Panc1 (cell line): ENCODE results near the gene ELK3. TPM values are rescaled to one million over a fixed set of nuclear protein-coding genes. Genes with fewer than 3 reads are reported as not detected.

Experiments used
- ATAC-seq: fragments of 200-7000 bp; cut with Tn5 transposase; 2 replicates; pipeline ENCODE4 v1.9.1; 2020; ENCODE audit warnings: mild to moderate bottlenecking, moderate library complexity
- BruUV-seq: library from RNA; stranded (reverse); fragments of 400-500 nt; replicated peaks from 2 replicates; lab custom pipeline; 2021; lab: Mats Ljungman, UMichigan
- CTCF ChIA-PET: fragments of 300-600 bp; sonication (Branson Sonifier 250); formaldehyde crosslinking; loops from one replicate; lab custom pipeline; 2022; ENCODE audit warnings: antibody characterized with exemption; lab: Charles Lee
- POLR2A ChIA-PET: fragments of 300-600 bp; sonication (Branson Sonifier 250); formaldehyde crosslinking; loops from one replicate; lab custom pipeline; 2022; ENCODE audit warnings: antibody characterized with exemption; lab: Charles Lee
- DNase-seq: peaks from one replicate; pipeline ENCODE4 v3.0.0-alpha.2; 2010; ENCODE audit warnings: low read depth, low spot score
- H3K27ac ChIP-seq: 2 replicates; pipeline ENCODE4 v1.5.1; 2011; ENCODE audit warnings: mild to moderate bottlenecking, low read length, inconsistent platforms
- H3K27me3 ChIP-seq: fragments of 200-500 bp; sonication (Bioruptor generic); 2 replicates; pipeline ENCODE4 v1.6.0; 2014; ENCODE audit warnings: low read length, inconsistent platforms; ENCODE audit not compliant: control insufficient read depth, insufficient read depth
- H3K36me3 ChIP-seq: fragments of 200-500 bp; sonication (Bioruptor generic); 2 replicates; pipeline ENCODE4 v1.5.1; 2014; ENCODE audit warnings: inconsistent platforms, mild to moderate bottlenecking, low read length, moderate library complexity; ENCODE audit not compliant: control insufficient read depth, insufficient read depth
- H3K4me1 ChIP-seq: 2 replicates; pipeline ENCODE4 v1.5.1; 2011; ENCODE audit warnings: inconsistent platforms, mild to moderate bottlenecking, low read length, moderate library complexity; ENCODE audit not compliant: control insufficient read depth, insufficient read depth
- H3K4me3 ChIP-seq, 2 experiments: 2 replicates each; pipeline ENCODE4 v1.5.1; 2011 to 2012; ENCODE audit warnings: low read depth in 2 of 2, low read length in 2 of 2, mild to moderate bottlenecking in 2 of 2, inconsistent platforms in 1 of 2, moderate library complexity in 1 of 2
- H3K9me3 ChIP-seq: fragments of 200-500 bp; sonication (Bioruptor generic); 2 replicates; pipeline ENCODE4 v1.5.1; 2014; ENCODE audit warnings: low read depth, mild to moderate bottlenecking, inconsistent platforms, low read length, moderate library complexity; ENCODE audit not compliant: control insufficient read depth, insufficient read depth
- CTCF ChIP-seq: fragments of 450-650 bp; IDR thresholded peaks from 2 replicates; pipeline ENCODE4 v1.5.1; 2017; ENCODE audit warnings: mild to moderate bottlenecking
- POLR2AphosphoS5 ChIP-seq: IDR thresholded peaks from 2 replicates; pipeline ENCODE4 v1.6.1; 2012; ENCODE audit warnings: mild to moderate bottlenecking, low read depth, low read length, moderate library complexity
- SIN3A ChIP-seq: IDR thresholded peaks from 2 replicates; pipeline ENCODE4 v1.6.1; 2012; ENCODE audit warnings: low read depth, mild to moderate bottlenecking, low read length, moderate library complexity, borderline replicate concordance; ENCODE audit not compliant: insufficient read depth
- TCF7L2 ChIP-seq: IDR thresholded peaks from 2 replicates; pipeline ENCODE4 v1.6.1; 2011; ENCODE audit warnings: mild to moderate bottlenecking, low read depth, low read length, inconsistent platforms
- in situ Hi-C: cut with HindIII; loops from 2 replicates; pipeline ENCODE4 v1.10.0; 2016; ENCODE audit warnings: low sequenced_read_pairs, low pct_unique_long_range_greater_than_20kb
- intact Hi-C: fragments of 100-400 bp; cut with micrococcal nuclease; formaldehyde crosslinking; loops from one replicate; pipeline ENCODE4 v1.10.0; 2022; ENCODE audit not compliant: unreplicated experiment
- total RNA-seq: library from RNA; stranded (reverse); gene quantifications from one replicate; pipeline ENCODE4 v1.2.1, GENCODE V29; 2021; ENCODE audit not compliant: unreplicated experiment
- TF ChIP-seq, protein P1 (sequence below), 2 experiments: IDR thresholded peaks; 2 replicates each; pipeline ENCODE4 v1.6.1; 2011 to 2012; ENCODE audit warnings: low read depth in 2 of 2, control low read depth in 1 of 2, low read length in 1 of 2, mild to moderate bottlenecking in 1 of 2, moderate library complexity in 1 of 2; ENCODE audit not compliant: insufficient read depth in 1 of 2

The ELK3 gene
- total RNA-seq, 1 experiment from 2014 or later, result 25.1 TPM

DNA sequence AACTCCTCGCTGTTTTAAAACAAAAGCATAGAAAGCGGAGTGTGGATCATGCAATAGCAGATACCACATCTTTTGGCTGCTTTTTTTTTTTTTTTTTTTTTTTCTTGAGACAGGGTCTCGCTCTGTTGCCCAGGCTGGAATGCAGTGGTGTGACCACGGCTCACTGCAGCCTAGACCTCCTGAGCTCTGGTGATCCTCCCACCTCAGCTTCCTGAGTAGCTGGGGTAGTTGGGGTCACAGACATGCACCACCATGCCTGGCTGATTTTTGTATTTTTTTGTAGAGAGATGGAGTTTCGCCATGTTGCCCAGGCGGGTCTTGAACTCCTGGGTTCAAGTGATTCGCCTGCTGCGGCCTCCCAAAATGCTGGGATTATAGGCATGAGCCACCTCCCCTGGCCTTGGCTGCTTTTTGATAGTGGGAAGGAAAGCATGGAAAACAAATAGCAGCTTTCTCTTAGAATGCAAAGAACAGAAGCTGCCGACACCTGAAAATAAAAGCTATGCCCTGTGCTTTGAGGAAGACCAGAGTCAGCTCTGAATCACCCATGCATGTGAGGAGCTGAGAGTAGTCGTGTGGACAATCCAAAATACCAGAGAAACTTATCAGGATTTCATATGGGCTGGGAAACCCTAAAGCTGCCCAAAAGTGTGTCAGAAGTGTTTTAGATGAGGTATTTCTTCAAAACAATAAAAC is 3.6 kb upstream of the ELK3 start:
- H3K4me3 ChIP-seq, result no peak overlapping the region
- in situ Hi-C loops, result no loop called here
- DNase-seq (no peak), ATAC-seq (no peak)
- H3K9me3 ChIP-seq, result no peaks in the 10 kb centered on the region
- intact Hi-C loops, result no loop called here
- TF ChIP-seq, protein P1, sequence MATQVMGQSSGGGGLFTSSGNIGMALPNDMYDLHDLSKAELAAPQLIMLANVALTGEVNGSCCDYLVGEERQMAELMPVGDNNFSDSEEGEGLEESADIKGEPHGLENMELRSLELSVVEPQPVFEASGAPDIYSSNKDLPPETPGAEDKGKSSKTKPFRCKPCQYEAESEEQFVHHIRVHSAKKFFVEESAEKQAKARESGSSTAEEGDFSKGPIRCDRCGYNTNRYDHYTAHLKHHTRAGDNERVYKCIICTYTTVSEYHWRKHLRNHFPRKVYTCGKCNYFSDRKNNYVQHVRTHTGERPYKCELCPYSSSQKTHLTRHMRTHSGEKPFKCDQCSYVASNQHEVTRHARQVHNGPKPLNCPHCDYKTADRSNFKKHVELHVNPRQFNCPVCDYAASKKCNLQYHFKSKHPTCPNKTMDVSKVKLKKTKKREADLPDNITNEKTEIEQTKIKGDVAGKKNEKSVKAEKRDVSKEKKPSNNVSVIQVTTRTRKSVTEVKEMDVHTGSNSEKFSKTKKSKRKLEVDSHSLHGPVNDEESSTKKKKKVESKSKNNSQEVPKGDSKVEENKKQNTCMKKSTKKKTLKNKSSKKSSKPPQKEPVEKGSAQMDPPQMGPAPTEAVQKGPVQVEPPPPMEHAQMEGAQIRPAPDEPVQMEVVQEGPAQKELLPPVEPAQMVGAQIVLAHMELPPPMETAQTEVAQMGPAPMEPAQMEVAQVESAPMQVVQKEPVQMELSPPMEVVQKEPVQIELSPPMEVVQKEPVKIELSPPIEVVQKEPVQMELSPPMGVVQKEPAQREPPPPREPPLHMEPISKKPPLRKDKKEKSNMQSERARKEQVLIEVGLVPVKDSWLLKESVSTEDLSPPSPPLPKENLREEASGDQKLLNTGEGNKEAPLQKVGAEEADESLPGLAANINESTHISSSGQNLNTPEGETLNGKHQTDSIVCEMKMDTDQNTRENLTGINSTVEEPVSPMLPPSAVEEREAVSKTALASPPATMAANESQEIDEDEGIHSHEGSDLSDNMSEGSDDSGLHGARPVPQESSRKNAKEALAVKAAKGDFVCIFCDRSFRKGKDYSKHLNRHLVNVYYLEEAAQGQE (IDR thresholded peaks at IDR 0.05; ENCODE audit: insufficient read depth in 1 of 2, low read depth in 2 of 2, low read length in 1 of 2), result no peak
- TF ChIP-seq SIN3A (no peak), TCF7L2 (no peak), POLR2AphosphoS5 (no peak), CTCF (no peak)
- POLR2A ChIA-PET, result no interaction called here
- no peaks in the 10 kb centered on the region for H3K4me1 ChIP-seq
- H3K36me3 ChIP-seq, result no peaks in the 10 kb centered on the region; the same call in 1 of the 2 replicates
- no TSS peak for BruUV-seq
- CTCF ChIA-PET, result no interaction called here
- no peaks in the 10 kb centered on the region for H3K27me3 ChIP-seq
- H3K27ac ChIP-seq, result no peak overlapping the region

- Histone ChIP-seq H3K4me3 (no peak overlapping the region), H3K4me1 (peaks cover 19% of the 10 kb centered on the region), H3K9me3 (no peaks in the 10 kb centered on the region), H3K27me3 (no peaks in the 10 kb centered on the region), H3K36me3 (no peaks in the 10 kb centered on the region; the same call in 1 of the 2 replicates), H3K27ac (no peak overlapping the region; the same call in 1 of the 2 replicates)
- ChIA-PET POLR2A (no interaction called here), CTCF (no interaction called here)
- DNase-seq (no peak), ATAC-seq (no peak)
- intact Hi-C loops (no loop called here), in situ Hi-C loops (no loop called here)
- TF ChIP-seq, protein P1 (IDR thresholded peaks at IDR 0.05; ENCODE audit: insufficient read depth in 1 of 2, low read depth in 2 of 2, low read length in 1 of 2), result no peak
- TF ChIP-seq CTCF (no peak), POLR2AphosphoS5 (no peak), SIN3A (no peak), TCF7L2 (no peak)
- BruUV-seq, result no TSS peak
Measured at GRCh38 chr12:96192926-96193573, 1.1 kb upstream of the ELK3 start.
